ENCODE results near the gene VPS39.

VPS39 gene

DNA sequence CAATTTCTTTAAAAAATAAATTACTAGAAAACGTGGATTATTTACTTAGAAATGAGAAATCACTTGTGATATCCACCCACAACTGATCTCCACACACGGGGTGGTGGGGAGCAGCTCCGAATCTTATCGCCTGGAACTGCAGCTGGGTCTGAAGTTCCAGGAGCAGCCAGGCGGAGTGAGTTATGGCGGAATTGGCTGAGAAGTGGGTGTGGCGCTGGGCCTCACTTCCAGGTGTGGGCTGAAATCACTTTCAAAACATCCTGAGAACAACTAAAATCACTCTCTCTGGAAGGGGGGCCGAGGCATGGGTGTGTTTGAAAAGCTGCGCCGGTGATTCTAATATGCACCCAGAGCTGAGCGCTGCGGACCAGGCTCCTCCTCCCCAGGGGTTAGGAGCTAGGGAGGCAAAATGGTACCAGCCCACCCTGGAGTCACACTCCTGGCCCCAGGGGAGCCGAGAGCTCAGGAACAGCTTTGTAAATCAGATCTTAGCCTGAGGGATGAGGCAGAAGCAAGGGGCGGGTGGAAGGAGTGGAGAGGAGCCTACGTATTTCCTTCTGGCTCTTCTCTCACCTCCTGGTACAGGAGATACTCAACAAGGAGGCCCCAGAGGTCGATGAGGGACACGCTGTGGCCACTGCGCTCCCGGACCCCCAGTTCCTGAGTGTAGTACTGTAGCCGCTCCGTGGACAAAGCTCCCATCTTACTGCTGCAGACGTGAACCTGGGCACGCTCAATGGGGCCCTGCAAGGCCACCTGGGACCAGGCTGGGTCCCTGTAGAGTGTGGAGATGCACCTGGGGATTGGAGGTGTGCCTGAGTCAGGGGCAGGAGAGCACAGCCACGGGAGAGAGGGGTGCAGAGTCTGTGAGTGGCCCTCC, 61.3 kb downstream of the VPS39 start:
- no peak overlapping the region for H3K4me3 ChIP-seq (replicated peaks; ENCODE audit: insufficient read depth, low read length)
- no peaks in the 10 kb centered on the region for H3K27me3 ChIP-seq (ENCODE audit: insufficient read depth, poor library complexity, severe bottlenecking)
- no peak overlapping the region for H3K27ac ChIP-seq (replicated peaks)
- TF ChIP-seq, protein P1, sequence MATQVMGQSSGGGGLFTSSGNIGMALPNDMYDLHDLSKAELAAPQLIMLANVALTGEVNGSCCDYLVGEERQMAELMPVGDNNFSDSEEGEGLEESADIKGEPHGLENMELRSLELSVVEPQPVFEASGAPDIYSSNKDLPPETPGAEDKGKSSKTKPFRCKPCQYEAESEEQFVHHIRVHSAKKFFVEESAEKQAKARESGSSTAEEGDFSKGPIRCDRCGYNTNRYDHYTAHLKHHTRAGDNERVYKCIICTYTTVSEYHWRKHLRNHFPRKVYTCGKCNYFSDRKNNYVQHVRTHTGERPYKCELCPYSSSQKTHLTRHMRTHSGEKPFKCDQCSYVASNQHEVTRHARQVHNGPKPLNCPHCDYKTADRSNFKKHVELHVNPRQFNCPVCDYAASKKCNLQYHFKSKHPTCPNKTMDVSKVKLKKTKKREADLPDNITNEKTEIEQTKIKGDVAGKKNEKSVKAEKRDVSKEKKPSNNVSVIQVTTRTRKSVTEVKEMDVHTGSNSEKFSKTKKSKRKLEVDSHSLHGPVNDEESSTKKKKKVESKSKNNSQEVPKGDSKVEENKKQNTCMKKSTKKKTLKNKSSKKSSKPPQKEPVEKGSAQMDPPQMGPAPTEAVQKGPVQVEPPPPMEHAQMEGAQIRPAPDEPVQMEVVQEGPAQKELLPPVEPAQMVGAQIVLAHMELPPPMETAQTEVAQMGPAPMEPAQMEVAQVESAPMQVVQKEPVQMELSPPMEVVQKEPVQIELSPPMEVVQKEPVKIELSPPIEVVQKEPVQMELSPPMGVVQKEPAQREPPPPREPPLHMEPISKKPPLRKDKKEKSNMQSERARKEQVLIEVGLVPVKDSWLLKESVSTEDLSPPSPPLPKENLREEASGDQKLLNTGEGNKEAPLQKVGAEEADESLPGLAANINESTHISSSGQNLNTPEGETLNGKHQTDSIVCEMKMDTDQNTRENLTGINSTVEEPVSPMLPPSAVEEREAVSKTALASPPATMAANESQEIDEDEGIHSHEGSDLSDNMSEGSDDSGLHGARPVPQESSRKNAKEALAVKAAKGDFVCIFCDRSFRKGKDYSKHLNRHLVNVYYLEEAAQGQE (IDR thresholded peaks at IDR 0.05; ENCODE audit: insufficient replicate concordance, low read depth), result no peak
- no peak for TF ChIP-seq GABPA (IDR thresholded peaks at IDR 0.05; ENCODE audit: low read depth)
- TF ChIP-seq SPI1 (IDR thresholded peaks at IDR 0.05; ENCODE audit: borderline replicate concordance, low read depth), result no peak
- TF ChIP-seq, protein P2, sequence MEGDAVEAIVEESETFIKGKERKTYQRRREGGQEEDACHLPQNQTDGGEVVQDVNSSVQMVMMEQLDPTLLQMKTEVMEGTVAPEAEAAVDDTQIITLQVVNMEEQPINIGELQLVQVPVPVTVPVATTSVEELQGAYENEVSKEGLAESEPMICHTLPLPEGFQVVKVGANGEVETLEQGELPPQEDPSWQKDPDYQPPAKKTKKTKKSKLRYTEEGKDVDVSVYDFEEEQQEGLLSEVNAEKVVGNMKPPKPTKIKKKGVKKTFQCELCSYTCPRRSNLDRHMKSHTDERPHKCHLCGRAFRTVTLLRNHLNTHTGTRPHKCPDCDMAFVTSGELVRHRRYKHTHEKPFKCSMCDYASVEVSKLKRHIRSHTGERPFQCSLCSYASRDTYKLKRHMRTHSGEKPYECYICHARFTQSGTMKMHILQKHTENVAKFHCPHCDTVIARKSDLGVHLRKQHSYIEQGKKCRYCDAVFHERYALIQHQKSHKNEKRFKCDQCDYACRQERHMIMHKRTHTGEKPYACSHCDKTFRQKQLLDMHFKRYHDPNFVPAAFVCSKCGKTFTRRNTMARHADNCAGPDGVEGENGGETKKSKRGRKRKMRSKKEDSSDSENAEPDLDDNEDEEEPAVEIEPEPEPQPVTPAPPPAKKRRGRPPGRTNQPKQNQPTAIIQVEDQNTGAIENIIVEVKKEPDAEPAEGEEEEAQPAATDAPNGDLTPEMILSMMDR (IDR thresholded peaks at IDR 0.05; ENCODE audit: insufficient read depth, low read length), result no peak
- no peak for TF ChIP-seq POLR2AphosphoS5 (IDR thresholded peaks at IDR 0.05; ENCODE audit: low read depth)
- no peak for DNase-seq (ENCODE audit: low read depth in 1 of 2, low spot score in 1 of 2)

DNA sequence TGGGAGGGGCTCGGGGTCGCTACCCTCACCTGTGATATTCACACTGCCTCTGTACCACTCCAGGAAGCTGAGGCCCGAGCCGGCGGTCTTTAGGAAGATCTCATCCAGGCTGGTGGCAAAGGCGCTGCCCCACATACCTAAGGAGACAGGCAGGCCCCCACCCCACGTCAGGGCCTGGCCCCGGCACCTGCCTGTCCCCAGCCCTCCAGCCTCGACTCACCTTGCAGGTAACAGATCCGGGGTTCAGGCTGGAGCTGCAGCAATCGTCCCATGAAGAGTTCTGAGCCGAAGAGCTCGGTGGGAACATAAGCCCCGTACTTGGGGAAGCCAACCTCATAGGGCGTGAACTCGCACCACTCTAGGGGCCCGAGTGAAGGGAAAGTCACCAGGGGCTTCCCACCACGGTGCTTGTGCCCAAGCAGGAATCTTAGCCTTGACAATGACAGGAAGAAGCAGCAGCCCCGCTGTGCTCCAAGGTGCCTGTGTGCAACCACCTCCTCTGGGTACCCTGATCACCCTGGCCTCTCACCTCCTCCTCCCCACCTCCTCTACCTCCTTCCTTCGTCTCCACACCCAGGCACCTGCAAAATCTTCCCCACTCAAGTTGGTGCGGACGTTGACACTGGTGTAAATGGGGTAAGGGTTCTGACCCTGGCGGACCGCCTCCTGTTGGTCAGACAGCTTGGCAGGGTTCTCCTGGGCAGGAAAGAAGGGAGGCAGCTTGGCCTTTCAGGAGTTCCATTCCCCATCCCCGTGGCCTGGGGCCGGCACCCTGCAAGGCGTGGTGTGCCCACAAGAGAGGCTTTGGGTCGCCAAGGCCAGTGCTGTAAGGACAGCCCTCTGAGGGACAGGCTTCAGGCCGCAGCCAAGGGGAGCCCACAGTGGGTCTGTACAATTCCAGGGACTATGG, 62.3 kb downstream of the VPS39 start:
- Histone ChIP-seq H3K27ac (replicated peaks) (no peak overlapping the region), H3K27me3 (ENCODE audit: insufficient read depth, poor library complexity, severe bottlenecking) (no peaks in the 10 kb centered on the region), H3K4me3 (replicated peaks; ENCODE audit: insufficient read depth, low read length) (no peak overlapping the region)
- TF ChIP-seq POLR2AphosphoS5 (IDR thresholded peaks at IDR 0.05; ENCODE audit: low read depth) (no peak), SPI1 (IDR thresholded peaks at IDR 0.05; ENCODE audit: borderline replicate concordance, low read depth) (no peak), GABPA (IDR thresholded peaks at IDR 0.05; ENCODE audit: low read depth) (no peak)
- TF ChIP-seq, protein P2 (IDR thresholded peaks at IDR 0.05; ENCODE audit: insufficient read depth, low read length), result no peak
- TF ChIP-seq, protein P1 (IDR thresholded peaks at IDR 0.05; ENCODE audit: insufficient replicate concordance, low read depth), result no peak
- no peak for DNase-seq (ENCODE audit: low read depth in 1 of 2, low spot score in 1 of 2)

DNA sequence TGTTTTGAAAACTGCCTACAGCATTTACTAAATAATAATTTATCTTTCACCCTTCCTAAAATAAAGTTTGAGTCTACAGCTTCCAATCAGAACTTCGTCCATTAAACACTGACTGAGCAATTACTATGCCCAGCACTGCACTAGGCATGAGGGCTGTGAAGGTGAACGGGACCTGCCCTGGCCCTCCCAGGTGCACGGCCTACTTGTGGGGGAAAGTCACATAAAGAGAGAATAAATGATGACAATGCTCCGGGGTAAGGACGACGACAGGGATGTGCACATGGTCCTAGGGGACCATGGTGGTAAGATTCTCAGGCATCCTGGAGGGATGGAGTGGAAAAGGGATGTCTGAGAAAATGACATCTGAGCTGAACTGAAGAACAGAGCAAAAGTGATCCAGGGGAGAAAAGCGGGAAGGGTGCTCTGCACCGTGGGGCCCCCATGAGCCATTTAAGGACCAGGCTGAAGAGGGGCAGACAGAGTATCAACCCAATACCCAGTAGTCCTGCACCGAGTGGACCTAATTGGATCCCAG, 63.2 kb downstream of the VPS39 start:
- H3K27me3 ChIP-seq (ENCODE audit: insufficient read depth, poor library complexity, severe bottlenecking), result no peaks in the 10 kb centered on the region
- no peak for DNase-seq (ENCODE audit: low read depth in 1 of 2, low spot score in 1 of 2)
- no peak overlapping the region for H3K27ac ChIP-seq (replicated peaks)
- H3K4me3 ChIP-seq (replicated peaks; ENCODE audit: insufficient read depth, low read length), result no peak overlapping the region
- TF ChIP-seq GABPA (IDR thresholded peaks at IDR 0.05; ENCODE audit: low read depth), result no peak
- TF ChIP-seq, protein P1 (IDR thresholded peaks at IDR 0.05; ENCODE audit: insufficient replicate concordance, low read depth), result no peak
- no peak for TF ChIP-seq SPI1 (IDR thresholded peaks at IDR 0.05; ENCODE audit: borderline replicate concordance, low read depth)
- TF ChIP-seq POLR2AphosphoS5 (IDR thresholded peaks at IDR 0.05; ENCODE audit: low read depth), result no peak
- TF ChIP-seq, protein P2 (IDR thresholded peaks at IDR 0.05; ENCODE audit: insufficient read depth, low read length), result no peak

Measured in HL-60 (cell line).